Neural cell (in vitro differentiated cells): ENCODE data around the gene EFCAB6.

ENCODE experiments used
- EZH2 ChIP-seq: fragments of 200-600, 300-800 bp; shearing (Covaris generic), sonication (generic); IDR thresholded peaks from 2 replicates; pipeline ENCODE4 v1.6.1; 2014; ENCODE audit warnings: antibody characterized with exemption, low read length, borderline replicate concordance, mild to moderate bottlenecking; ENCODE audit not compliant: insufficient read depth, poor library complexity, severe bottlenecking
- POLR2AphosphoS5 ChIP-seq: IDR thresholded peaks from 2 replicates; pipeline ENCODE4 v1.6.1; 2012
- RAD21 ChIP-seq: fragments of 450-650 bp; conservative IDR thresholded peaks from 2 replicates; pipeline ENCODE4 v1.6.1; 2014; ENCODE audit warnings: antibody characterized with exemption, mild to moderate bottlenecking, moderate library complexity
- TAF1 ChIP-seq: IDR thresholded peaks from 2 replicates; pipeline ENCODE4 v1.6.1; 2012; ENCODE audit warnings: low read depth
- TF ChIP-seq, protein P1 (sequence below): fragments of 450-650 bp; IDR thresholded peaks from 2 replicates; pipeline ENCODE4 v1.5.1; 2014; ENCODE audit warnings: antibody characterized with exemption, mild to moderate bottlenecking, moderate library complexity; ENCODE audit not compliant: poor library complexity, severe bottlenecking
- TF ChIP-seq, protein P2 (sequence below): IDR thresholded peaks from 2 replicates; pipeline ENCODE4 v1.6.1; 2012; ENCODE audit warnings: borderline replicate concordance

DNA sequence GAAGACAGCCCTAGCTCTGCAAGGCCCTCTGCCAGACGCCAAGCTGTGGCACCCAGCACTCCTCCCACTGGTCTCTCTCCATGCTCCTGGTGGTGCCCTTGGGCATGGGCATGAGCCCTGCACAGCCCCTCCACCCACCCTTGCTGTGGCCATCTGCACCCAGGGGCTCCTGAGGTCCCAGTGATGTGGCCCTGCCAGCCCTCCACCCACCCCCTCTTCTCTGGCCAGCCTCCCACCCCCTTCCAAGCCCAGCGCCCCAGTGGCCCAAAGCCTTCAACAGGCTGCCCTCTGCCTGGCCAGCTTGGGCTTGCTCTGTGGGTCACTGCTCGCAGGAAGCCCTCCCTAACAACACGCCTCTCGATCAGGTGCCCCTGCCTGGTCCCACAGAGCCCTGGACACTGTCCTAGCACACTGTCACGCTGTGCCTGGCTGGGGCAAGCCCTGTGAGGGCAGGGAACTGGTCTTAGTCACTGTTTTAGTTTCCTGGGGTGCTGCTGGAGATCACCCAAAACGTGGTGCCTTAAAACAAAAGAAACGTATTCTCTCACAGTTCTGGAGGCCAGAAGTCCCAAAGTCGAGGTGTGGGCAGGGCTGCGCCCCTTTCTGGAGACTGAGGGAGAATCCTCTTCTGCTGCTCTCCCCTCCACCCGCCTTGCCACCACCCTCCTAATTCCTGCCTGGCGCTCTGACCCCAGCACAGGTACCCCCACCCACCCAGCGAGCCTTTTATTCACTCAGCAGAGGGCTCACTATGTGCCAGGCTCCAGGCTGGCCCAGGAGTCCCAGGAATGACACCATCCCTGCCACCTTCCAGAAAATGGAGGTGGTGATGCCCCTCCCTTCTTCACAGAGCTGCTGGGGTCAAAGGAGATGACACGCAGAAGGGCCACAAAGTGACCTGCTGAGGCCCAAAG, 35.5 kb upstream of the EFCAB6 start:
- TF ChIP-seq RAD21 (no peak), POLR2AphosphoS5 (no peak), EZH2 (no peak), TAF1 (no peak)
- TF ChIP-seq, protein P1, sequence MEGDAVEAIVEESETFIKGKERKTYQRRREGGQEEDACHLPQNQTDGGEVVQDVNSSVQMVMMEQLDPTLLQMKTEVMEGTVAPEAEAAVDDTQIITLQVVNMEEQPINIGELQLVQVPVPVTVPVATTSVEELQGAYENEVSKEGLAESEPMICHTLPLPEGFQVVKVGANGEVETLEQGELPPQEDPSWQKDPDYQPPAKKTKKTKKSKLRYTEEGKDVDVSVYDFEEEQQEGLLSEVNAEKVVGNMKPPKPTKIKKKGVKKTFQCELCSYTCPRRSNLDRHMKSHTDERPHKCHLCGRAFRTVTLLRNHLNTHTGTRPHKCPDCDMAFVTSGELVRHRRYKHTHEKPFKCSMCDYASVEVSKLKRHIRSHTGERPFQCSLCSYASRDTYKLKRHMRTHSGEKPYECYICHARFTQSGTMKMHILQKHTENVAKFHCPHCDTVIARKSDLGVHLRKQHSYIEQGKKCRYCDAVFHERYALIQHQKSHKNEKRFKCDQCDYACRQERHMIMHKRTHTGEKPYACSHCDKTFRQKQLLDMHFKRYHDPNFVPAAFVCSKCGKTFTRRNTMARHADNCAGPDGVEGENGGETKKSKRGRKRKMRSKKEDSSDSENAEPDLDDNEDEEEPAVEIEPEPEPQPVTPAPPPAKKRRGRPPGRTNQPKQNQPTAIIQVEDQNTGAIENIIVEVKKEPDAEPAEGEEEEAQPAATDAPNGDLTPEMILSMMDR = no peak
- TF ChIP-seq, protein P2, sequence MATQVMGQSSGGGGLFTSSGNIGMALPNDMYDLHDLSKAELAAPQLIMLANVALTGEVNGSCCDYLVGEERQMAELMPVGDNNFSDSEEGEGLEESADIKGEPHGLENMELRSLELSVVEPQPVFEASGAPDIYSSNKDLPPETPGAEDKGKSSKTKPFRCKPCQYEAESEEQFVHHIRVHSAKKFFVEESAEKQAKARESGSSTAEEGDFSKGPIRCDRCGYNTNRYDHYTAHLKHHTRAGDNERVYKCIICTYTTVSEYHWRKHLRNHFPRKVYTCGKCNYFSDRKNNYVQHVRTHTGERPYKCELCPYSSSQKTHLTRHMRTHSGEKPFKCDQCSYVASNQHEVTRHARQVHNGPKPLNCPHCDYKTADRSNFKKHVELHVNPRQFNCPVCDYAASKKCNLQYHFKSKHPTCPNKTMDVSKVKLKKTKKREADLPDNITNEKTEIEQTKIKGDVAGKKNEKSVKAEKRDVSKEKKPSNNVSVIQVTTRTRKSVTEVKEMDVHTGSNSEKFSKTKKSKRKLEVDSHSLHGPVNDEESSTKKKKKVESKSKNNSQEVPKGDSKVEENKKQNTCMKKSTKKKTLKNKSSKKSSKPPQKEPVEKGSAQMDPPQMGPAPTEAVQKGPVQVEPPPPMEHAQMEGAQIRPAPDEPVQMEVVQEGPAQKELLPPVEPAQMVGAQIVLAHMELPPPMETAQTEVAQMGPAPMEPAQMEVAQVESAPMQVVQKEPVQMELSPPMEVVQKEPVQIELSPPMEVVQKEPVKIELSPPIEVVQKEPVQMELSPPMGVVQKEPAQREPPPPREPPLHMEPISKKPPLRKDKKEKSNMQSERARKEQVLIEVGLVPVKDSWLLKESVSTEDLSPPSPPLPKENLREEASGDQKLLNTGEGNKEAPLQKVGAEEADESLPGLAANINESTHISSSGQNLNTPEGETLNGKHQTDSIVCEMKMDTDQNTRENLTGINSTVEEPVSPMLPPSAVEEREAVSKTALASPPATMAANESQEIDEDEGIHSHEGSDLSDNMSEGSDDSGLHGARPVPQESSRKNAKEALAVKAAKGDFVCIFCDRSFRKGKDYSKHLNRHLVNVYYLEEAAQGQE = no peak
